H1 (cell line): ENCODE data around the gene SHANK1. TPM values are rescaled to one million over a fixed set of nuclear protein-coding genes. Genes with fewer than 3 reads are reported as not detected.

Experiments
- CTCF ChIA-PET: fragments of 300-600 bp; sonication (Branson Sonifier 250); formaldehyde crosslinking; loops from one replicate; lab custom pipeline; 2021; ENCODE audit not compliant: partially characterized antibody; lab: Charles Lee
- POLR2A ChIA-PET: fragments of 300-600 bp; sonication (Branson Sonifier 250); formaldehyde crosslinking; loops from one replicate; lab custom pipeline; 2021; ENCODE audit warnings: inconsistent platforms; ENCODE audit not compliant: partially characterized antibody; lab: Charles Lee
- DNase-seq, 2 experiments: peaks; one replicate each; pipeline versions ENCODE4 v3.0.0 to v3.0.0-alpha.2; 2010 to 2022; ENCODE audit warnings: low spot score in 2 of 2, low read depth in 1 of 2, mixed read lengths in 1 of 2
- FAIRE-seq: peaks from 2 replicates; lab custom pipeline; 2011; peaks lifted over from hg19 to GRCh38; lab: Jason Lieb, UNC
- H2AFZ ChIP-seq: 2 replicates; pipeline ENCODE4 v1.8.1; 2012; ENCODE audit warnings: low read length, inconsistent platforms
- H2AK5ac ChIP-seq: 2 replicates; pipeline ENCODE4 v1.6.1; 2013; ENCODE audit warnings: low read depth, low read length
- H2BK120ac ChIP-seq: replicated peaks from 2 replicates; pipeline ENCODE3; 2013; ENCODE audit warnings: low read depth, low read length, inconsistent platforms
- H2BK12ac ChIP-seq: 2 replicates; pipeline ENCODE4 v1.6.1; 2013; ENCODE audit warnings: low read depth, low read length
- H2BK15ac ChIP-seq: 2 replicates; pipeline ENCODE4 v1.6.1; 2013; ENCODE audit warnings: low read length
- H2BK20ac ChIP-seq: 2 replicates; pipeline ENCODE4 v1.6.1; 2013; ENCODE audit warnings: low read length
- H2BK5ac ChIP-seq: 2 replicates; pipeline ENCODE4 v1.6.1; 2013; ENCODE audit warnings: low read depth, low read length
- H3K14ac ChIP-seq: 2 replicates; pipeline ENCODE4 v1.6.1; 2013; ENCODE audit warnings: inconsistent platforms; ENCODE audit not compliant: insufficient read length
- H3K18ac ChIP-seq: 2 replicates; pipeline ENCODE4 v1.6.1; 2013; ENCODE audit warnings: low read length; ENCODE audit errors: extremely low read depth
- H3K23ac ChIP-seq: 2 replicates; pipeline ENCODE4 v1.6.1; 2013; ENCODE audit warnings: inconsistent platforms; ENCODE audit not compliant: insufficient read length
- H3K23me2 ChIP-seq: 2 replicates; pipeline ENCODE4 v1.6.1; 2013; ENCODE audit warnings: low read depth, low read length
- H3K27ac ChIP-seq: 2 replicates; pipeline ENCODE4 v1.6.1; 2011; ENCODE audit warnings: low read depth, low read length, inconsistent platforms
- H3K27me3 ChIP-seq, 4 experiments: replicated peaks in 1 of 4; 1 replicate in 1 of 4; 2 replicates in 3 of 4; pipeline versions ENCODE4 v1.6.1 to v1.8.1; 2011 to 2013; ENCODE audit warnings: low read length in 3 of 4, mild to moderate bottlenecking in 3 of 4, inconsistent platforms in 2 of 4, mixed read lengths in 2 of 4, moderate library complexity in 1 of 4; ENCODE audit not compliant: control insufficient read depth in 3 of 4, insufficient read depth in 3 of 4; ENCODE audit errors: extremely low read depth in 1 of 4
- H3K36me3 ChIP-seq, 4 experiments: 2 replicates each; pipeline versions ENCODE4 v1.6.1 to v1.8.1; 2011 to 2013; ENCODE audit warnings: mild to moderate bottlenecking in 4 of 4, low read length in 3 of 4, moderate library complexity in 2 of 4, control low read depth in 1 of 4, inconsistent platforms in 1 of 4; ENCODE audit not compliant: insufficient read depth in 4 of 4, control insufficient read depth in 2 of 4
- H3K4ac ChIP-seq: replicated peaks from 2 replicates; pipeline ENCODE3; 2013; ENCODE audit warnings: low read length, low read depth, mixed read lengths, inconsistent platforms; ENCODE audit not compliant: insufficient read length
- H3K4me1 ChIP-seq, 4 experiments: replicated peaks in 1 of 4; 1 replicate in 1 of 4; 2 replicates in 3 of 4; pipeline versions ENCODE4 v1.6.1 to v1.8.1; 2011 to 2013; ENCODE audit warnings: low read length in 3 of 4, inconsistent platforms in 2 of 4, mixed read lengths in 1 of 4; ENCODE audit not compliant: insufficient read depth in 4 of 4, control insufficient read depth in 3 of 4
- H3K4me2 ChIP-seq, 2 experiments: 2 replicates each; pipeline versions ENCODE4 v1.6.1 to v1.8.1; 2011 to 2013; ENCODE audit warnings: low read depth in 2 of 2, low read length in 2 of 2, control low read depth in 1 of 2, inconsistent platforms in 1 of 2, mild to moderate bottlenecking in 1 of 2; ENCODE audit not compliant: insufficient read depth in 1 of 2
- H3K4me3 ChIP-seq, 4 experiments: fragments of 200-600, 300-600 bp in 1 of 4; sonication (generic), shearing (Covaris generic), sonication (Bioruptor Twin) in 1 of 4; 2 replicates each; pipeline versions ENCODE4 v1.5.1 to v1.8.1; 2011 to 2016; ENCODE audit warnings: low read length in 4 of 4, low read depth in 3 of 4, control low read depth in 2 of 4, inconsistent platforms in 2 of 4, mild to moderate bottlenecking in 2 of 4, mixed read lengths in 1 of 4, moderate library complexity in 1 of 4; ENCODE audit not compliant: insufficient read depth in 2 of 4; ENCODE audit errors: extremely low read depth in 1 of 4
- H3K56ac ChIP-seq: replicated peaks from 2 replicates; pipeline ENCODE3; 2013; ENCODE audit warnings: low read depth, mild to moderate bottlenecking, mixed read lengths, low read length, inconsistent platforms; ENCODE audit not compliant: insufficient read length
- H3K79me1 ChIP-seq: 2 replicates; pipeline ENCODE4 v1.6.1; 2013; ENCODE audit warnings: low read depth, low read length, control low read depth
- H3K79me2 ChIP-seq, 2 experiments: 2 replicates each; pipeline versions ENCODE4 v1.6.1 to v1.8.1; 2012 to 2013; ENCODE audit warnings: low read length in 2 of 2, mild to moderate bottlenecking in 2 of 2, inconsistent platforms in 1 of 2; ENCODE audit not compliant: insufficient read depth in 2 of 2, control insufficient read depth in 1 of 2
- H3K9ac ChIP-seq, 4 experiments: replicated peaks in 1 of 4; 1 replicate in 1 of 4; 2 replicates in 3 of 4; pipeline versions ENCODE4 v1.6.1 to v1.8.1; 2011 to 2013; ENCODE audit warnings: low read depth in 3 of 4, low read length in 3 of 4, control low read depth in 2 of 4, mild to moderate bottlenecking in 2 of 4, moderate library complexity in 2 of 4, inconsistent platforms in 1 of 4; ENCODE audit errors: extremely low read depth in 1 of 4
- H3K9me3 ChIP-seq, 2 experiments: 2 replicates each; pipeline versions ENCODE4 v1.6.1 to v1.8.1; 2012 to 2013; ENCODE audit warnings: mild to moderate bottlenecking in 2 of 2, moderate library complexity in 2 of 2, control low read depth in 1 of 2, inconsistent platforms in 1 of 2, low read depth in 1 of 2, low read length in 1 of 2, mixed read lengths in 1 of 2; ENCODE audit not compliant: insufficient read depth in 2 of 2
- H4K20me1 ChIP-seq, 2 experiments: replicated peaks in 1 of 2; 2 replicates each; pipeline versions ENCODE3 to v1.8.1; 2011 to 2013; ENCODE audit warnings: inconsistent platforms in 2 of 2, low read length in 2 of 2, mild to moderate bottlenecking in 1 of 2; ENCODE audit not compliant: insufficient read depth in 2 of 2, control insufficient read depth in 1 of 2
- H4K5ac ChIP-seq: 2 replicates; pipeline ENCODE4 v1.6.1; 2013; ENCODE audit warnings: low read length, low read depth, mixed read lengths, inconsistent platforms; ENCODE audit not compliant: insufficient read length
- H4K8ac ChIP-seq: 2 replicates; pipeline ENCODE4 v1.8.0; 2013; ENCODE audit warnings: mild to moderate bottlenecking, moderate library complexity, low read length, inconsistent platforms; ENCODE audit not compliant: insufficient read depth; ENCODE audit errors: extremely low read depth
- H4K91ac ChIP-seq: replicated peaks from 2 replicates; pipeline ENCODE3; 2013; ENCODE audit warnings: low read length, mixed read lengths, inconsistent platforms; ENCODE audit not compliant: insufficient read length
- BCL11A ChIP-seq, 2 experiments: IDR thresholded peaks; one replicate each; pipeline ENCODE4 v1.6.1; 2011; ENCODE audit warnings: low read depth in 2 of 2, low read length in 2 of 2, mild to moderate bottlenecking in 2 of 2
- NRF1 ChIP-seq: IDR thresholded peaks from 2 replicates; pipeline ENCODE4 v1.6.1; 2011; ENCODE audit warnings: mild to moderate bottlenecking, low read depth, low read length, improper control_type of control experiment
- SIN3A ChIP-seq, 2 experiments: IDR thresholded peaks in 1 of 2; conservative IDR thresholded peaks in 1 of 2; 2 replicates each; pipeline ENCODE4 v1.6.1; 2011 to 2012; ENCODE audit warnings: low read length in 2 of 2, improper control_type of control experiment in 1 of 2, low read depth in 1 of 2, mild to moderate bottlenecking in 1 of 2
- SIRT6 ChIP-seq: IDR thresholded peaks from one replicate; pipeline ENCODE4 v1.7.1; 2012; ENCODE audit warnings: low read length, inconsistent platforms
- SIX5 ChIP-seq: IDR thresholded peaks from 2 replicates; pipeline ENCODE4 v1.6.1; 2011; ENCODE audit warnings: mild to moderate bottlenecking, low read depth, low read length
- WGBS, 2 experiments: shearing (Covaris generic) in 1 of 2; methylation state at CpG; one replicate each; pipeline versions ENCODE4 v1.1.6 to v1.1.7; 2013 to 2015; ENCODE audit warnings: low lambda C conversion rate in 2 of 2, mixed read lengths in 2 of 2, inconsistent platforms in 1 of 2, low coverage in 1 of 2, missing lambda C conversion rate in 1 of 2; ENCODE audit not compliant: insufficient replicate concordance in 2 of 2, insufficient coverage in 1 of 2, insufficient read length in 1 of 2; ENCODE audit errors: extremely low coverage in 1 of 2, missing lambda C conversion rate in 1 of 2; 5-methylcytosine and 5-hydroxymethylcytosine counted together
- polyA plus RNA-seq, 7 experiments: library from polyadenylated mRNA; depleted of rRNA in 3 of 7; stranded (reverse) in 5 of 7; unstranded in 2 of 7; fragments of >200 nt in 5 of 7; fragments of 200-250 nt in 2 of 7; gene quantifications; 1 replicate in 5 of 7; 2 replicates in 1 of 7; 4 replicates in 1 of 7; pipeline versions ENCODE4 v1.2.1 to v1.2.3, GENCODE V29; 2011 to 2013; ENCODE audit warnings: missing spikeins in 2 of 7, mixed read lengths in 2 of 7
- total RNA-seq: library from RNA; stranded (reverse); fragmentation: NEBNext Ultra II Directional; extraction: Animal tissue kit (Norgen Biotek cat#: 25700); gene quantifications from 2 replicates; pipeline ENCODE4 v1.2.1, GENCODE V29; 2021
- TF ChIP-seq, protein P1 (sequence below): IDR thresholded peaks from 2 replicates; pipeline ENCODE4 v1.6.1; 2012; ENCODE audit warnings: inconsistent platforms

The SHANK1 gene
- total and polyA plus RNA-seq, 2 of the 8 experiments (the other 6 are each of a cell fraction or from before 2014, with no cell fraction given) = 1.1 to 3.7 TPM

DNA sequence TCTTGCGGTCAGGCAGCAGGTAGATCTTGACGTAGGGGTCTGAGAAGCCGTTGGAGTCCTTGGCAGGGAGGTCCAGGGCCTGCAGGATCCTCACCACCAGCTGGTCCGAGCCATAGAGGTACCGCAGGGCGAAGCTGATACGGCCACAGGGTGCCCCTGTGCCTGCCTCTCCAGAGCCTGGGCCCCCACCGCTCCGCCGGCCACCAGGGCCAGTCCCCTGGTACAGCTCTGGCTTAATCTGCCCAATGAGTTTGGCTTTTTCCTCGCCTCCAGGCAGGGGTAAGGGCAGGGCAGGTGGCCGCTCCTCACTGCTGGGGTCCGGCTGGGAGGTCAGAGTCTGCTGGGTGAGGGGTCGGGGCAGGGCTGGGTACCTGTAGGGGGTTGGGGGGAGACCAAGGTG, 89.8 kb downstream of the SHANK1 start:
- Histone ChIP-seq H2BK15ac (no peak overlapping the region), H3K56ac (no peak overlapping the region), H2AK5ac (no peak overlapping the region; the same call in 1 of the 2 replicates), H3K79me2 (no peaks in the 10 kb centered on the region), H4K20me1 (no peaks in the 10 kb centered on the region), H3K36me3 (no peaks in the 10 kb centered on the region), H3K79me1 (no peaks in the 10 kb centered on the region), H2BK20ac (no peak overlapping the region), H4K91ac (no peak overlapping the region), H4K5ac (no peak overlapping the region), H3K9ac (no peak overlapping the region), H3K4ac (no peak overlapping the region), H4K8ac (no peak overlapping the region), H2BK120ac (no peak overlapping the region), H3K18ac (no peak overlapping the region), H3K14ac (no peak overlapping the region), H2BK12ac (no peak overlapping the region), H3K27me3 (no peaks in the 10 kb centered on the region), H2BK5ac (no peak overlapping the region), H3K4me1 (0 out of 7 replicates have a peak, but pooled peaks cover 0 to 4% (median 0%) of the 10 kb centered on the region in 4 experiments), H3K23ac (no peak overlapping the region), H3K23me2 (no peaks in the 10 kb centered on the region), H3K9me3 (peaks cover 12% of the 10 kb centered on the region in 2 experiments), H3K27ac (no peak overlapping the region), H3K4me3 (no peak overlapping the region), H2AFZ (no peak overlapping the region), H3K4me2 (no peak overlapping the region)
- TF ChIP-seq BCL11A (IDR thresholded peaks at IDR 0.05; ENCODE audit: low read depth in 2 of 2, low read length in 2 of 2) (no peak), SIX5 (no peak), NRF1 (no peak), SIRT6 (no peak), SIN3A (conservative IDR thresholded peaks at IDR 0.05 in 1 of 2, IDR thresholded peaks at IDR 0.05 in 1 of 2; ENCODE audit: low read depth in 1 of 2, low read length in 2 of 2) (no peak)
- TF ChIP-seq, protein P1, sequence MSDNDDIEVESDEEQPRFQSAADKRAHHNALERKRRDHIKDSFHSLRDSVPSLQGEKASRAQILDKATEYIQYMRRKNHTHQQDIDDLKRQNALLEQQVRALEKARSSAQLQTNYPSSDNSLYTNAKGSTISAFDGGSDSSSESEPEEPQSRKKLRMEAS = no peak
- POLR2A ChIA-PET = interaction anchor here (1.5 kb wide), 1 partner anchor 9 kb away, joined by 4 read pairs; no protein-coding TSS in a partner anchor
- CTCF ChIA-PET = interaction anchor here (0.6 to 0.8 kb wide), 2 partner anchors 35 to 84 kb away, joined by 3 read pairs; no protein-coding TSS in a partner anchor
- FAIRE-seq (no peak), DNase-seq (no peak)
- 81% methylated on average over 13 of the region's 14 CpGs; no CpG with 5 or more reads in 1 of the 2 experiments for WGBS, 2 experiments
